Dendritic cell treated with granulocyte-macrophage colony-stimulating factor and Interleukin-4, amounts not matched to agents 40 ng/mL and 50 ng/mL, for 4 days (primary cell): ENCODE results near the gene CABCOCO1.

Experiments used
- H3K27ac Mint-ChIP-seq: one replicate; pipeline ENCODE4 v1.8.0; 2022; ENCODE audit warnings: mild to moderate bottlenecking, mixed read lengths
- H3K27me3 Mint-ChIP-seq: one replicate; pipeline ENCODE4 v1.8.0; 2022; ENCODE audit warnings: mild to moderate bottlenecking, mixed read lengths
- H3K36me3 Mint-ChIP-seq: one replicate; pipeline ENCODE4 v1.8.0; 2022; ENCODE audit warnings: low read depth, mixed read lengths
- H3K4me1 Mint-ChIP-seq: one replicate; pipeline ENCODE4 v1.8.0; 2022; ENCODE audit warnings: low read depth, mixed read lengths
- H3K4me3 Mint-ChIP-seq: one replicate; pipeline ENCODE4 v1.8.0; 2022; ENCODE audit warnings: mild to moderate bottlenecking, moderate library complexity, mixed read lengths
- H3K9me3 Mint-ChIP-seq: one replicate; pipeline ENCODE4 v1.8.0; 2022; ENCODE audit warnings: mixed read lengths
- intact Hi-C: fragments of 100-400 bp; cut with micrococcal nuclease; formaldehyde crosslinking; loops from one replicate; pipeline ENCODE4 v1.15.0; 2022

CABCOCO1 gene

DNA sequence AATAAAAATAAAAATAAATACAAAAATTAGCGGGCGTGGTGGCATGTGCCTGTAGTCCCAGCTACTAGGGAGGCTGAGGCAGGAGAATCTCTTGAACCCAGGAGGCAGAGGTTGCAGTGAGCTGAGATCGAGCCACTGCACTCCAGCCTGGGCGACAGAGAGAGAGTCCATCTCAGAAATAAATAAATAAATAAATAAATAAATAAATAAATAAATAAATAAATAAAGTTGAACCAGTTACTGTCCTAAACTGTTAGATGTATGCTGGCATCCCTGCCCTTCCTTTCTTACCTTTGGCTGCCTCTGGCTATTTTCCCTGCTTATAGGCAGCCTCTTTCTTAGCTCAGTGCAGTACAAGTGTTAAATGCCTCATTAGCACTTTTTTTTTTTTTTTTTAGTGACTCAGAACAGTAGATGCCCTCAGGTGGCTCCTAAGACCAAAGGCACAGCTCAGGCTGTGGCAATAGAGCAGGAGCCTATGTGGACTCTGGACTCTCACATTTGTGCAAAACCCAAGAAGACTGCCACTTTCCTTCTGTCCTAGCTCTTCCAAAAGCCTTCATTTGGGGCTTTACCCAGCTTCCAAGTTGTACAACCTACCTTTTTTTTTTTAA is 30.6 kb upstream of the CABCOCO1 start:
- no peak overlapping the region for H3K27ac Mint-ChIP-seq
- H3K4me1 Mint-ChIP-seq: no peaks in the 10 kb centered on the region
- intact Hi-C loops: no loop called here
- H3K4me3 Mint-ChIP-seq: no peak overlapping the region
- H3K36me3 Mint-ChIP-seq: no peaks in the 10 kb centered on the region
- no peaks in the 10 kb centered on the region for H3K27me3 Mint-ChIP-seq
- H3K9me3 Mint-ChIP-seq: no peaks in the 10 kb centered on the region

- H3K9me3 Mint-ChIP-seq: no peaks in the 10 kb centered on the region
- no peaks in the 10 kb centered on the region for H3K4me1 Mint-ChIP-seq
- intact Hi-C loops: no loop called here
- no peaks in the 10 kb centered on the region for H3K27me3 Mint-ChIP-seq
- no peak overlapping the region for H3K4me3 Mint-ChIP-seq
- no peaks in the 10 kb centered on the region for H3K36me3 Mint-ChIP-seq
- no peak overlapping the region for H3K27ac Mint-ChIP-seq
These were observed 29.1 kb upstream of the CABCOCO1 start for GRCh38 chr10:61633665-61634064.

DNA sequence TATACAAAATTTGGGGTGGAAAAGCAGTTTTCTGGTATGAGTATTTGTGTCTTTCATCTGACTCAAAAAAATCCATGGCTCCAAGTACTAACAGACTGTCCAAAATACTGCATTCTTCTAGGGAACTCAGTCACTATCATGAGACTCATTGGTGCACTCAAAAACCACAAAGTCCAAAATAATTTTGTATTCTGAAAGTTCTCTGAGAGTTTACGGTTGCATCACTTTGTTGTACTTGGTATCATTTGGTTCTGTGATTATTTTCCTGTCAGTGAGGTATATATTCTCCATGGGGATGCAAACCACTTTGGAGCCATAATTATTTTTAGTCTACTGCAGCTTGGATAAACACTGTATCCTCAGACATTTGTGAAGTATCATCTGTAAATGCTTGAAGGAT is 28.0 kb upstream of the CABCOCO1 start:
- no peak overlapping the region for H3K4me3 Mint-ChIP-seq
- no peaks in the 10 kb centered on the region for H3K36me3 Mint-ChIP-seq
- H3K4me1 Mint-ChIP-seq: no peaks in the 10 kb centered on the region
- H3K9me3 Mint-ChIP-seq: no peaks in the 10 kb centered on the region
- no peaks in the 10 kb centered on the region for H3K27me3 Mint-ChIP-seq
- no peak overlapping the region for H3K27ac Mint-ChIP-seq
- intact Hi-C loops: no loop called here

- no peak overlapping the region for H3K27ac Mint-ChIP-seq
- H3K4me3 Mint-ChIP-seq: no peak overlapping the region
- H3K27me3 Mint-ChIP-seq: no peaks in the 10 kb centered on the region
- H3K4me1 Mint-ChIP-seq: no peaks in the 10 kb centered on the region
- no peaks in the 10 kb centered on the region for H3K9me3 Mint-ChIP-seq
- intact Hi-C loops: no loop called here
- no peaks in the 10 kb centered on the region for H3K36me3 Mint-ChIP-seq
These were observed 27.3 kb upstream of the CABCOCO1 start for GRCh38 chr10:61635471-61635870.

GRCh38 chr10:61635932-61636331 is 26.8 kb upstream of the CABCOCO1 start:
- intact Hi-C loops: no loop called here
- H3K27ac Mint-ChIP-seq: no peak overlapping the region

GRCh38 chr10:61639952-61640351 is 22.8 kb upstream of the CABCOCO1 start:
- H3K36me3 Mint-ChIP-seq: no peaks in the 10 kb centered on the region
- no peak overlapping the region for H3K4me3 Mint-ChIP-seq
- intact Hi-C loops: no loop called here
- no peaks in the 10 kb centered on the region for H3K4me1 Mint-ChIP-seq
- no peak overlapping the region for H3K27ac Mint-ChIP-seq
- H3K9me3 Mint-ChIP-seq: no peaks in the 10 kb centered on the region
- no peaks in the 10 kb centered on the region for H3K27me3 Mint-ChIP-seq

More at GRCh38 chr10:61635932-61636331, 26.8 kb upstream of the CABCOCO1 start:
- Mint-ChIP-seq H3K9me3 (no peaks in the 10 kb centered on the region), H3K27me3 (no peaks in the 10 kb centered on the region), H3K4me1 (no peaks in the 10 kb centered on the region), H3K36me3 (no peaks in the 10 kb centered on the region), H3K4me3 (no peak overlapping the region)

DNA sequence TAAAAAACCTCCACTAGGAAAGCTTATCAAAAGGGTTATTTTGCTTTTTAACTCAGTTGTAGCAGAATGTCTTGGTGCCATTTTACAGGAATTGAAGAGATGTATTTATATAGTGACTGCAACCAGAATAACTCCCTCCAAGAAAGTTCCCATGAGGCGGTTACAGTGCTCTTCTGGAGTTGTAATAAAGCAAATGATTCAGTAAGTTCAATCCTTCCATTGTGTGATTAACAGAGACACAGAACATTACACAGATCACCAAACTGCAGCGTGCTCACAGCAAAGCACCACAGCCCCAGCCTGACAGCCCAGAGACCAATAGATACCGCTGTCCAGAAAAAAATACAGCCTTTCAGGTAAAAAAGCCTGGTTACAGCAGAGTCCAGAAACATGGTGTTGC is 21.9 kb upstream of the CABCOCO1 start:
- no peaks in the 10 kb centered on the region for H3K9me3 Mint-ChIP-seq
- H3K4me1 Mint-ChIP-seq: no peaks in the 10 kb centered on the region
- intact Hi-C loops: no loop called here
- H3K36me3 Mint-ChIP-seq: no peaks in the 10 kb centered on the region
- H3K27me3 Mint-ChIP-seq: no peaks in the 10 kb centered on the region
- H3K27ac Mint-ChIP-seq: no peak overlapping the region
- no peak overlapping the region for H3K4me3 Mint-ChIP-seq

GRCh38 chr10:61642150-61642571 is 20.6 kb upstream of the CABCOCO1 start:
- intact Hi-C loops: no loop called here
- Mint-ChIP-seq H3K9me3 (no peaks in the 10 kb centered on the region), H3K36me3 (no peaks in the 10 kb centered on the region), H3K27me3 (no peaks in the 10 kb centered on the region), H3K4me1 (no peaks in the 10 kb centered on the region), H3K4me3 (no peak overlapping the region), H3K27ac (no peak overlapping the region)

GRCh38 chr10:61642676-61643075 is 20.1 kb upstream of the CABCOCO1 start:
- Mint-ChIP-seq H3K9me3 (no peaks in the 10 kb centered on the region), H3K4me3 (no peak overlapping the region), H3K27me3 (no peaks in the 10 kb centered on the region), H3K27ac (no peak overlapping the region), H3K36me3 (no peaks in the 10 kb centered on the region), H3K4me1 (no peaks in the 10 kb centered on the region)
- intact Hi-C loops: no loop called here

DNA sequence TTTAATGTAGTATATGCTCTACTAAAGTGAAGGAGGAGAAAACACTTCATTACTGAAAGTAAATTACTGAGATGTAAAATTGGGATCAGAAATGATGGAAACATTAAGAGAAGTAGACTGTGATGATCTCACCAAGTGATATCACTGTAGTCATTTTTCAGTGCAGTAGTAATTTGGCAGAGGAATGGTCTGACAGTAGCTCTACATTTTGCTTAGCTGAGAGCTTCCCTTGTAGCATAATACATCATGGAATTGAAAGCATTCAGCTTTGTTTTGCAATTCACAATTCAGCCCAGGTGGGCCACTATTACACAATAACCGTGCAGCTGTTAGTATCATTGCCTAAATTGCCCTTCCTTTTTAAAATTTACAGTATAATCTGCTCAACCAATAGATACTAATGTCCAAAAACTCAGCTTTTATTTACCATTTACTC is 19.4 kb upstream of the CABCOCO1 start:
- no peaks in the 10 kb centered on the region for H3K9me3 Mint-ChIP-seq
- no peak overlapping the region for H3K4me3 Mint-ChIP-seq
- intact Hi-C loops: no loop called here
- H3K36me3 Mint-ChIP-seq: no peaks in the 10 kb centered on the region
- no peaks in the 10 kb centered on the region for H3K4me1 Mint-ChIP-seq
- H3K27ac Mint-ChIP-seq: no peak overlapping the region
- H3K27me3 Mint-ChIP-seq: no peaks in the 10 kb centered on the region

GRCh38 chr10:61653699-61654098 is 9.0 kb upstream of the CABCOCO1 start:
- intact Hi-C loops: no loop called here
- Mint-ChIP-seq H3K4me3 (no peak overlapping the region), H3K27me3 (no peaks in the 10 kb centered on the region), H3K4me1 (no peaks in the 10 kb centered on the region), H3K36me3 (no peaks in the 10 kb centered on the region), H3K27ac (no peak overlapping the region), H3K9me3 (peaks cover 5% of the 10 kb centered on the region)

GRCh38 chr10:61655335-61655851 is 7.3 kb upstream of the CABCOCO1 start:
- no peaks in the 10 kb centered on the region for H3K4me1 Mint-ChIP-seq
- peaks cover 5% of the 10 kb centered on the region for H3K9me3 Mint-ChIP-seq
- no peaks in the 10 kb centered on the region for H3K27me3 Mint-ChIP-seq
- intact Hi-C loops: no loop called here
- H3K4me3 Mint-ChIP-seq: no peak overlapping the region
- H3K36me3 Mint-ChIP-seq: no peaks in the 10 kb centered on the region
- no peak overlapping the region for H3K27ac Mint-ChIP-seq

DNA sequence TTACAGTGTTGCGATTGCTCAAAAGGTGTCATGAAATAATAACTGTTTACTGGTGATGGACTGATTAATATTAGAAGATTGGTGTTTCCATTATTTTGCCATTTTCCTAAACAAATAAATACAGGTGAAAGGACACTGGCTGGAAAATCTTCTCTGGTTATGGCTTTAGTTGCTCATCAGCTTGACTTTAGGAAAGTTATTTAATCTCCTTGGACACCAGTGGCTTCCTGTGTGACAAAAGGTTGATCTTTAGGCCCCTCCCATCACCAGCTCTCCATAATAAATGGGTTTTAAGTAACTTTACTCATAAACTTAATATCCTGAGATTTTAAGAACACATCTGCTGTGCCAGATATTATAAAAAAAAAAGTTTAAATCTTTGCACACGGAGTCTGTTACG is 737 bp downstream of the CABCOCO1 start:
- intact Hi-C loops: no loop called here
- Mint-ChIP-seq H3K27ac (no peak overlapping the region), H3K36me3 (no peaks in the 10 kb centered on the region), H3K27me3 (peaks cover 18% of the 10 kb centered on the region), H3K4me3 (no peak overlapping the region), H3K4me1 (no peaks in the 10 kb centered on the region), H3K9me3 (no peaks in the 10 kb centered on the region)

- H3K27me3 Mint-ChIP-seq: peaks cover 18% of the 10 kb centered on the region
- no peaks in the 10 kb centered on the region for H3K9me3 Mint-ChIP-seq
- H3K4me1 Mint-ChIP-seq: no peaks in the 10 kb centered on the region
- intact Hi-C loops: no loop called here
- H3K36me3 Mint-ChIP-seq: no peaks in the 10 kb centered on the region
- H3K27ac Mint-ChIP-seq: no peak overlapping the region
- no peak overlapping the region for H3K4me3 Mint-ChIP-seq
These were observed 2.3 kb downstream of the CABCOCO1 start for GRCh38 chr10:61664985-61665384.

GRCh38 chr10:61669161-61669725 is 6.5 kb downstream of the CABCOCO1 start:
- intact Hi-C loops: no loop called here
- no peak overlapping the region for H3K27ac Mint-ChIP-seq

More at GRCh38 chr10:61669161-61669725, 6.5 kb downstream of the CABCOCO1 start:
- no peaks in the 10 kb centered on the region for H3K36me3 Mint-ChIP-seq
- H3K4me3 Mint-ChIP-seq: no peak overlapping the region
- no peaks in the 10 kb centered on the region for H3K9me3 Mint-ChIP-seq
- H3K4me1 Mint-ChIP-seq: no peaks in the 10 kb centered on the region
- H3K27me3 Mint-ChIP-seq: peaks cover 2% of the 10 kb centered on the region
